ENCODE measurements around the gene AK3.
"Not testable (repeated sequence)": the region's sequence is repeated elsewhere in the genome, so short reads cannot be mapped to it uniquely, and the experiment has no call there.

The AK3 gene

DNA sequence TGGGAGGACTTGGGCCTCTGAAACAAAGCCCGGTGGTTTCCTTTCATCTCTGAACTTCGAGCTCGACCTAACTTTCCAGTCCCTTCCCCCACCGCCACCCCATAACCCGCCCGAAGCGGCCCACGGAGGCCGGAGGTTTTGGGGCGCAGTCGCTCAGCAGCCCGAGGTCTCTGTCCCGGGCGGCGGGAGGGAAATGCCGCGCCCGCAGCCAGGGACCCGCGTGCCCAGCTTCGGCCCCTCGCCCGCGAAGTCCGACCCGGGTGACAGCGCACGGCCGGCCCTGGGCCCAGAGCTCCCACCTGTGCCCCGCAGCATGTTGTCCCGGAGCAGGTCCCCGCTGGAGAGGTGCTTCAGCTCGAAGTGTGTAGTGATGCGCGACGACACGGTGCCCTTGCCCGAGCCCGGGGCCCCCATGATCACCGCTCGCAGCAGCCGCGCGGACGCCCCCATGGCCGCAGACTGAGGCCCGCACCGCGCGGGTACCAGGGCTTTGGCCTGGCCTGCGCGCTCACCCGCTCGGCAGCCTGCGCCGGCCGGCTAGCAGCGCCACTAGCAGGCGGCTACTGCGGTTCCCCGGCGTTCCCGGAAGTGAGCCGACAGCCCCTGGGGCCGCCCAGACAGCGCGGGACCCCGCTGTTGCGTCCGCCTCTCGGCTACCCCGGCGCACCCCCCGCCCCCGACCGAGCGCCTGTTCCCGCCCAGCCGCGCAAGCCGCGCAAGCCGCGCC lies at the start of gene AK3:
AK3 (minus strand) TSS at position 565 of the 727 bp plus-strand sequence; CDS start at position 450, 115 bp downstream.
- DNase-seq = peak; percentile 70

- no peak for DNase-seq
These were observed 47.7 kb upstream of the AK3 start for GRCh38 chr9:4788703-4789102.

GRCh38 chr9:4787876-4788275 lies 46.9 kb upstream of the AK3 start:
- DNase-seq = no peak

DNA sequence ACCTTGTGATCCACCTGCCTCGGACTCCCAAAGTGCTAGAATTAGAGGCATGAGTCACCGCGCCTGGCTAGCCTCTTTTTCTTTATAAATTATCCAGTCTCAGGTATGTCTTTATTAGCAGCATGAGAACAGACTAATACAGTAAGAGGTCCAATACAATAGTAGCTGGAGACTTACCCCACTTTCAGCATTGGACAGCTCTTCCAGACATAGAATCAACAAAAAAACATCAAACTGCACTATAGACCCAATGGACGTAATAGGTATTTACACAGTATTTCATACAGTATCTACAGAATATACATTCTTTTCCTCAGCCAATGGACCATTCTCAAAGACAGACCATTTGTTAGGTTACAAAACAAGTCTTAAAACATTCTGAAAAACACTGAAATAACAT lies 45.6 kb upstream of the AK3 start:
- DNase-seq = no peak

DNA sequence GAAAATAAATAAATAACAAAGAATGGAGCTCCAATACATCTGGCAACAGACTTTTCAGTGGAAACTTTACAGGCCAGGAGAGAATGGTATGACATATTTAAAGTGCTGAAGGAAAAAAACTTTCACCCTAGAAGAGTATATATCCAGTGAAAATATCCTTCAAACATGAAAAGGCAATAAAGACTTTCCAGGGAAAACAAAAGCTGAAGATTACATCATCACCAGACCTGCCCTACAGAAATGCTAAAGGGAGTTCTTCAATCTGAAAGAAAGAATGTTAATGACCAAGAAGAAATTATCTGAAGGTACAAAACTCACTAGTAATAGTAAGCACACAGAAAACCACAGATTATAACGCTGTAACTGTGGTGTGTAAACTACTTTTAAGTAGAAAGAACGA lies 43.4 kb upstream of the AK3 start:
- DNase-seq = no peak

- not testable (repeated sequence) for DNase-seq
These were observed 42.2 kb upstream of the AK3 start for GRCh38 chr9:4783191-4783590.

DNA sequence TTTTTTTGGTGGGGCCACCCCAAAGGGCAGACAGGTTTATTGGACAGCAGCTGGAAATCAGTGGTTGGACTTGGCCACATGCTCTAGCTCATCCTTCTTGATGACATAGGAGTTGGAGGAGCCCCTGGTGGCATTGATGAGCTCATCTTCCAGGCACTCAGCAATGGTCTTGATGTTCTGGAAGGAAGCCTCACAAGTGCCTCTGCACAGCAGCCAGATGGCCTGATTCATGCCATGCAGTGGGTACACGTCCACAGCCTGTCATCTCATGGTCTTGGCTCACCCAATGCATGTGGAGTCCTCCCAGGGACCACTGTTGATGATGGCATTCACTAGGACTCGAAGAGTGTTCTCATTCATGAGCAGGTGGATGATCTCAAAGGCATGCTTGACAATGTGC lies 40.4 kb upstream of the AK3 start:
- DNase-seq = no peak

- no peak for DNase-seq
These were observed 39.6 kb upstream of the AK3 start for GRCh38 chr9:4780651-4781050.

DNA sequence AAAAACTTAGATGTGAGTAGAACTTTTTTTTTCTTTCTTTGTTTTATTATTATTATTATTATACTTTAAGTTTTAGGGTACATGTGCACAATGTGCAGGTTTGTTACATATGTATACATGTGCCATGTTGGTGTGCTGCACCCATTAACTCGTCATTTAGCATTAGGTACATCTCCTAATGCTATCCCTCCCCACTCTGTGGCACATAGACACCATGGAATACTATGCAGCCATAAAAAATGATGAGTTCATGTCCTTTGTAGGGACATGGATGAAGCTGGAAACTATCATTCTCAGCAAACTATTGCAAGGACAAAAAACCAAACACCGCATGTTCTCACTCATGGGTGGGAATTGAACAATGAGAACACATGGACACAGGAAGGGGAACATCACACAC lies 34.0 kb upstream of the AK3 start:
- not testable (repeated sequence) for DNase-seq

GRCh38 chr9:4774209-4774608 lies 33.2 kb upstream of the AK3 start:
- DNase-seq = no peak

GRCh38 chr9:4771788-4772187 lies 30.8 kb upstream of the AK3 start:
- no peak for DNase-seq

- no peak for DNase-seq
These were observed 28.5 kb upstream of the AK3 start for GRCh38 chr9:4769321-4770080.

GRCh38 chr9:4768681-4769080 lies 27.7 kb upstream of the AK3 start:
- no peak for DNase-seq

DNA sequence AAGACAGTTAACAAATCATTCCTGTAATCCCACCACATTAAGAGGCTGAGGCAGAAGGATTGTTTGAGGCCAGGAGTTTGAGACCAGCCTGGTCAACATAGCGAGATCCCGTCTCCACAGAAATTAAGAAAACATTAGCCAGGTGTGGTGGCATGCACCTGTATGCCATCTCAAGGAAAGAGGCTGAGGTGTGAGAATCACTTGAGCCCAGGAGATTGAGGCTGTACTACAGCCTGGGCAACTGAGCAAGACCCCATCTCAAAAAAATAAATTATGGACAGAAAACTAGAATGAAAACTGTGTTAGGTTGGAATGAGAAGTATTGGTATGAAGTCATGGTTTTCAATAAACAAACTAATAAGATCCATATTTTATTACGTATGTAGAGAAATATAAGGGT lies 23.0 kb upstream of the AK3 start:
- no peak for DNase-seq

GRCh38 chr9:4762886-4763541 lies 22.0 kb upstream of the AK3 start:
- no peak for DNase-seq

DNA sequence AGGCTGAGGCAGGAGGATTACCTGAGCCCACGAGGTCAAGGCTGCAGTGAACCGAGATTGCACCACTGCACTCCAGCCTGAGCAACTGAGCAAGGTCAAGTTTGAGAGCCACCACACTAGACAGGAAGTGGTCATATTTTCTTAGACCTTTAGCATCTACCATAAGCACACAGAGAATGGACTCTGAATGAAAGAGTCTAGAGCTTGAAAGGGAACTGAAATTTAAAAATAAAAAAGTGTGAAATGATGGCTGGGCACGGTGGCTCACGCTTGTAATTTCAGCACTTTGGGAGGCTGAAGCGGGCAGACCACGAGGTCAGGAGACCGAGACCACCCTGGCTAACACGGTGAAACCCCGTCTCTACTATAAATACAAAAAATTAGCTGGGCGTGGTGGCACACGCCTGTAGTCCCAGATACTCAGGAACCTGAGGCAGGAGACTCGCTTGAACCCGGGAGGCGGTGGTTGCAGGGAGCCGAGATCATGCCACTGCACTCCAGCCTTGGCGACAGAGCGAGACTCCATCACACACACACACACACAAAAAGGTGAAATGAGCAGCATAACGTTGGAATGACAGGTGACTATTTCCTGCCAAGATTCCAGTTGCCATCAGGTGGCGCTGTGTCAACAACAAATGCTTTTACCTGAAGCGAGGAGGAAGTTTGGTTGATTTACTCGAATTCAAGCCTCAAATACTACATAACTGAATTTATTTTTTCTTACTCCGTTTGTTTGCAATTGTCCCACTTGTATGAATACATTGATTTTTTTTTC lies 21.3 kb upstream of the AK3 start:
- no peak for DNase-seq

DNA sequence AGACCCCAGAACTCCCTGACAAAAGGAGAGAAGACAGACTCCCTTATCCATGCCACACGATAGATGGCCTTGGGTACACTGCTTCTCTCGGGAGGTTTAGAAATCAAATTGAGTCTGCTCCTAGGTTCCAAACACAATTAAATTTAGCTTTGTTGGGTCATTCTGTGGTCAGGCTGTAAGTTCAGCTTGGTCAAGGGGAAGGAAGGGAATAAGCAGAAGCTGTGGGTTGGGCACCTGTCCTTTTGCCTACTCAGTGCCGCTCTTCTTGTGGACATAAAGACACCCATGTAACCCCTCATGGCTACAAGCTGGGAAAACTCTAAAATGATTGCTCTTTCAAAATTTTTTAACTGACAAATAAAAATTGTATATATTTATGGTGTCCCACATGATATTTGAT lies 19.1 kb upstream of the AK3 start:
- DNase-seq = no peak

- DNase-seq = no peak
These were observed 15.4 kb upstream of the AK3 start for GRCh38 chr9:4756420-4756819.

DNA sequence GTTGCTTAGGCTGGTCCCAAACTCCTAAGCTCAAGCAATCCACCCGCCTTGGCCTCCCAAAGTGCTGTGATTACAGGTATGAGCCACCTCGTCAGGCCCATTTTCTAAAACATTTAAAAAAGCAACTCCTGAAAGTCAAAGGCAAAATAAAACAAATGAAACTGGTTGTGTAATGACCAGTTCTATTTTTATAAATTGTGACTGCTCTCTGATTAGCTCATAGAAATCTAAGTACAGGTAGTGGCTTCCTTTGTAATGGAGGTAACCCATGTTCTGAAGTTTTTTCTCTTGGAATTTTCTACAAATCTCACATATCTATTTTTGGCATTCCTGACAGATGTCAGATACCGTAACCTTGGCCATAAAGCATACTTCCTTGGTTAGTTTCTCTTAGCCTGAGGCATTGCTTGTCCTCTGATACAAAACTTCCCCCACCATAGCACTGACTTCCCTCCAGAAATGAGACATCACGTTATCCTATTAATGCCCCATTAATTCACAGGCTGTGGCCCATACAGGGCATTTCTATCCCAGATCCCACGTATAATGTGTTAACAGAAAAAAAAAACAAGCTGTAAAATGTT lies 14.1 kb upstream of the AK3 start:
- DNase-seq = no peak

GRCh38 chr9:4754530-4754929 lies 13.5 kb upstream of the AK3 start:
- DNase-seq = not testable (repeated sequence)

DNA sequence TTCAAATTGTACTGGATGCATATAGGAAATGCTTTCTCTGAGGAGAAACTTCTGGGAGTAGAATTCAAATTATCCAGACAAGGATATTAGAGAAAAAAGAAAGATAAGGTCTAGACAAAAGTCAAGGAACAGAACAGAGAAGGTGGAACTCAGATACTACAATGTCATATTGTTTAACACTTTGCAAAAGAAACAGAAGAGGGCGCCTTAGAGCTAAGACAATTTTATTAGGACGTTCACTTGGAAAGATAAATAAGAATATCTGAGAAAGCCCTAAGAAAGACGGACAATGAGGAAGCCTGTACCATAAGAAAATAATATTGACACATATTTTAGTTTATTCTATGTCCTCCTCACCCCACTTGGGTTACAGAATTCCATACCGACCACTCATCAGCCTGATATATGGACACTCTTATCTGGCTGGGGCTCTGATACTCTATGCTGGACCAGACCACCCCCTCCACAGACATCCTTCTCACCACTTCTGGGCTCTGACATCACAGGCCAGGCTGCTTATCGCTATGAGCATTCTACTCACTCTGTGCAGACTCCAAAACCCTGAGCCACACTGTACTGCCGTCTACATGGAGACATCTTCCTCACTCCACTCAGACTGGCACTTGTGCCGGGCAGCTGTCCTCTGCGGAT lies 9.1 kb upstream of the AK3 start:
- DNase-seq = no peak

DNA sequence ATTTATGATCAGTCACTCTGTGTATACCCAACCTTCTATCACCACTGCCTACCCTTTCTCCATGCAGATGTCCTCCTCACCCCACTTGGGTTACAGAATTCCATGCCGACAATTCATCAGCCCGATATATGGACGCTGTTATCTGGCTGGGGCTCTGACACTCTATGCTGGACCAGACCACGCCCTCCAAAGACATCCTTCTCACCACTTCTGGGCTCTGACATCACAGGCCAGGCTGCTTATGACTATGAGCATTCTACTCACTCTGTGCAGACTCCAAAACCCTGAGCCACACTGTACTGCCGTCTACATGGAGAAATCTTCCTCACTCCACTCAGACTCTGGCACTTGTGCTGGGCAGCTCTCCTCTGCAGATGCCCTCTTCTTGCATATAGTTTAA lies 7.6 kb upstream of the AK3 start:
- DNase-seq = no peak

All from T1000 (cell line).